MCF 10A (cell line): ENCODE measurements around the gene NSG1. TPM values are rescaled to one million over a fixed set of nuclear protein-coding genes. Genes with fewer than 3 reads are reported as not detected.

Experiments used
- BruUV-seq: library from RNA; stranded (reverse); fragments of 400-500 nt; replicated peaks from 2 replicates; lab custom pipeline; 2021; lab: Mats Ljungman, UMichigan
- CTCF ChIA-PET: fragments of 300-600 bp; sonication (Branson Sonifier 250); formaldehyde crosslinking; extraction: SDS; loops from one replicate; lab custom pipeline; 2021; ENCODE audit warnings: antibody characterized with exemption, inconsistent platforms; lab: Yijun Ruan, JAX
- POLR2A ChIA-PET: fragments of 300-600, 350-650 bp; sonication (Branson Sonifier 250); formaldehyde crosslinking; extraction: SDS; loops from one replicate; lab custom pipeline; 2020; ENCODE audit warnings: antibody characterized with exemption, inconsistent platforms; lab: Yijun Ruan, JAX
- DNase-seq: peaks from one replicate; pipeline ENCODE4 v3.0.0-alpha.2; 2018; ENCODE audit not compliant: unreplicated experiment
- H3K27ac Mint-ChIP-seq: one replicate; pipeline ENCODE4 v1.8.0; 2022; ENCODE audit warnings: mild to moderate bottlenecking, low read depth, mixed read lengths; ENCODE audit not compliant: unreplicated experiment
- H3K27me3 Mint-ChIP-seq: one replicate; pipeline ENCODE4 v1.8.0; 2022; ENCODE audit warnings: mixed read lengths; ENCODE audit not compliant: insufficient read depth, unreplicated experiment
- H3K36me3 Mint-ChIP-seq: one replicate; pipeline ENCODE4 v1.8.0; 2022; ENCODE audit warnings: mild to moderate bottlenecking, moderate library complexity, mixed read lengths; ENCODE audit not compliant: insufficient read depth, unreplicated experiment
- H3K4me1 Mint-ChIP-seq: one replicate; pipeline ENCODE4 v1.8.0; 2022; ENCODE audit warnings: mixed read lengths; ENCODE audit not compliant: insufficient read depth, unreplicated experiment
- H3K4me3 Mint-ChIP-seq: one replicate; pipeline ENCODE4 v1.8.0; 2022; ENCODE audit warnings: mild to moderate bottlenecking, moderate library complexity, mixed read lengths; ENCODE audit not compliant: unreplicated experiment
- H3K9me3 Mint-ChIP-seq: one replicate; pipeline ENCODE4 v1.8.0; 2022; ENCODE audit warnings: mixed read lengths; ENCODE audit not compliant: unreplicated experiment
- intact Hi-C: fragments of 100-400 bp; cut with micrococcal nuclease; formaldehyde crosslinking; loops from 2 replicates; pipeline ENCODE4 v1.14.1; 2022
- total RNA-seq: library from RNA; stranded (reverse); gene quantifications from 2 replicates; pipeline ENCODE4 v1.2.3, GENCODE V29; 2022
- TF ChIP-seq, protein P1 (sequence below): fragments of 200-600 bp; IDR thresholded peaks from one replicate; pipeline ENCODE4 v1.8.0; 2022; ENCODE audit warnings: antibody characterized with exemption, mild to moderate bottlenecking; ENCODE audit not compliant: unreplicated experiment

NSG1 gene
- total RNA-seq, 1 experiment from 2014 or later, result 6.7 TPM

GRCh38 chr4:4364061-4364460 is 22.8 kb upstream of the NSG1 start:
- H3K4me3 Mint-ChIP-seq, result no peak overlapping the region
- no TSS peak for BruUV-seq
- no peak overlapping the region for H3K27ac Mint-ChIP-seq
- no peak for DNase-seq
- H3K27me3 Mint-ChIP-seq, result no peaks in the 10 kb centered on the region
- TF ChIP-seq, protein P1, sequence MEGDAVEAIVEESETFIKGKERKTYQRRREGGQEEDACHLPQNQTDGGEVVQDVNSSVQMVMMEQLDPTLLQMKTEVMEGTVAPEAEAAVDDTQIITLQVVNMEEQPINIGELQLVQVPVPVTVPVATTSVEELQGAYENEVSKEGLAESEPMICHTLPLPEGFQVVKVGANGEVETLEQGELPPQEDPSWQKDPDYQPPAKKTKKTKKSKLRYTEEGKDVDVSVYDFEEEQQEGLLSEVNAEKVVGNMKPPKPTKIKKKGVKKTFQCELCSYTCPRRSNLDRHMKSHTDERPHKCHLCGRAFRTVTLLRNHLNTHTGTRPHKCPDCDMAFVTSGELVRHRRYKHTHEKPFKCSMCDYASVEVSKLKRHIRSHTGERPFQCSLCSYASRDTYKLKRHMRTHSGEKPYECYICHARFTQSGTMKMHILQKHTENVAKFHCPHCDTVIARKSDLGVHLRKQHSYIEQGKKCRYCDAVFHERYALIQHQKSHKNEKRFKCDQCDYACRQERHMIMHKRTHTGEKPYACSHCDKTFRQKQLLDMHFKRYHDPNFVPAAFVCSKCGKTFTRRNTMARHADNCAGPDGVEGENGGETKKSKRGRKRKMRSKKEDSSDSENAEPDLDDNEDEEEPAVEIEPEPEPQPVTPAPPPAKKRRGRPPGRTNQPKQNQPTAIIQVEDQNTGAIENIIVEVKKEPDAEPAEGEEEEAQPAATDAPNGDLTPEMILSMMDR, result no peak
- H3K4me1 Mint-ChIP-seq, result no peaks in the 10 kb centered on the region
- peaks cover 10% of the 10 kb centered on the region for H3K9me3 Mint-ChIP-seq
- intact Hi-C loops, result no loop called here
- H3K36me3 Mint-ChIP-seq, result no peaks in the 10 kb centered on the region
- POLR2A ChIA-PET, result no interaction called here
- CTCF ChIA-PET, result interaction anchor here (0.6 kb wide), 2 partner anchors 14 to 30 kb away, joined by 3 read pairs; no protein-coding TSS in a partner anchor

DNA sequence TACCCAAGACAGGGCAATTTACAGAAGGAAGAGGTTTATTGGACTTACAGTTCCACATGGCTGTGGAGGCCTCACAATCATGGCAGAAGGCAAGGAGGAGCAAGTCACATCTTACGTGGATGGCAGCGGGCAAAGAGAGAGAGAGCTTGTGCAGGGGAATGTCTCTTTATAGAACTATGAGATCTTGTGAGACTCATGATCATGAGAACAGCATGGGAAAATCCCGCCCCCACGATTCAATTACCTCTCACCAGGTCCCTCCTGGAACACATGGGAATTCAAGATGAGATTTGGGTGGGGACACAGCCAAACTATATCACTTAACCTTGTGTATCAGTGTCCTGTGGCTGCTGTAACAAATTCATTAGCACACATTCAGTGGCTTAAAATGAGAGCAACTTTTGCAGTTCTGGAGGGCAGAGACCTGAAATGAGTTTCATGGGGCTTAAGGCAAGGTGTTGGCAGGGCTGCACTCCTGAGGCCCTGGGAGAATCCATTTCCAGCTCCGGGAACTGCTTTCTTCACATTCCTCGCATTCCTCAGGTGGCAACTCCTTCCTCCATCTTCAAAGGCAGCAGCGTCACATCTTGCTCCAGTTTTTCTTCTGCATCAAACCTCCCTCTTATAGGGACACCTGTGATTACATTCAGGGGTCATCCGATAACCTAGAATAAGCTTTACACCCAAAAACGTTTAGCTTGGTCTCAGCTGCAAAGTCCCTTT is 22.3 kb upstream of the NSG1 start:
- DNase-seq, result no peak
- intact Hi-C loops, result no loop called here
- TF ChIP-seq, protein P1, result no peak
- peaks cover 10% of the 10 kb centered on the region for H3K9me3 Mint-ChIP-seq
- ChIA-PET CTCF (interaction anchor here (0.6 to 1.0 kb wide), 2 partner anchors 12 to 29 kb away, joined by 3 read pairs; no protein-coding TSS in a partner anchor), POLR2A (interaction anchor here (0.5 kb wide), 1 partner anchor 52 kb away, joined by 4 read pairs; no protein-coding TSS in a partner anchor)
- no peaks in the 10 kb centered on the region for H3K27me3 Mint-ChIP-seq
- H3K4me1 Mint-ChIP-seq, result no peaks in the 10 kb centered on the region
- no peak overlapping the region for H3K27ac Mint-ChIP-seq
- no TSS peak for BruUV-seq
- no peak overlapping the region for H3K4me3 Mint-ChIP-seq
- no peaks in the 10 kb centered on the region for H3K36me3 Mint-ChIP-seq

- ChIA-PET POLR2A (no interaction called here), CTCF (interaction anchor here (0.6 kb wide), 1 partner anchor 1138 kb away, joined by 3 read pairs; no protein-coding TSS in a partner anchor)
- Mint-ChIP-seq H3K27ac (no peak overlapping the region), H3K4me3 (no peak overlapping the region), H3K9me3 (peaks cover 10% of the 10 kb centered on the region), H3K27me3 (peaks cover 3% of the 10 kb centered on the region), H3K36me3 (peaks cover 9% of the 10 kb centered on the region), H3K4me1 (no peaks in the 10 kb centered on the region)
- no TSS peak for BruUV-seq
- DNase-seq, result no peak
- TF ChIP-seq, protein P1, result no peak
- intact Hi-C loops, result no loop called here
Observed at GRCh38 chr4:4368809-4369580, 17.9 kb upstream of the NSG1 start.
